ENCODE measurements around the gene TMEM184A. TPM values are rescaled to one million over a fixed set of nuclear protein-coding genes. Genes with fewer than 3 reads are reported as not detected.

The TMEM184A gene
- total and polyA plus RNA-seq, 2 of the 8 experiments (the other 6 are each of a cell fraction or from before 2014, with no cell fraction given), result 1.8 to 2.1 TPM

DNA sequence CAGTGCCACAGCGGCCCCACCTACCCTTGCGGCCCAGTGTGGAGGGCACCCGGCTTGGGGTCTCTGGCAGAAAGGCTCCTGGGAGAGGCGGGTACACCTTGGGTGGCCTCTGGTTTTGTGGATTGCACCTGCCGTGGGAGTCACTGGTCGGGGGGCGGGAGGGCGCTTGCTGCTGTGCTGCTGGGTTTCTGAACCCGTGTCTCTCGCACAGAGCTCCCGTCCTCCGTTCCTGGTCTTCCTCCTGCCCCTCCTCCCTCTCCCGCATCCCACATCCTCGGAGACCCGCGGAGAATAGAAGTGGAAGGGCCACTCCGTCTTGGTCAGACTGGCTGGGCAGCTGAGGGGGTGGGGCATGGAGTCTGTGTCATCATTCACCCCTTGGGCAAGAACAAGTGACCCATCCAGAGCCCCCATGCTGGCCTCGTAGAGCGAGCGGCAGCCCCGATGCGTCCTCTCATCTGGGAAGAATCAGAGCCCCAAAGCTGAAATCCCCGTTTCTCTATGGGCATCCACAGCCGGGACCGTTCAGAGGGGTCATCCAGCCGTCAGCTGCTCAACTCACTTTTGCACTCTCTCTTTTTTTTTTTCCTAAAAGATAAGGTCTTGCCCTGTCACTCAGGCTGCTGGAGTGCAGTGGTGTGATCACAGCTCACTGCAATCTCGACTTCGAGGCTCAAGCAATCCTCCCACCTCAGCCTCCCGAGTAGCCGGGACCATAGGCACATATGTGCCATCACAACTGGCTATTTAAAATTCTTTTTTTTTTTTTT is 21.5 kb downstream of the TMEM184A start:
- Histone ChIP-seq H4K8ac (ENCODE audit: extremely low read depth, insufficient read depth, low read length) (peak overlapping the region; percentile 44; the same call in 1 of the 2 replicates), H2BK5ac (ENCODE audit: low read depth, low read length) (no peak overlapping the region), H3K4me3 (ENCODE audit: extremely low read depth in 1 of 4, insufficient read depth in 2 of 4, low read depth in 3 of 4, low read length in 4 of 4) (no peak overlapping the region), H2AFZ (ENCODE audit: low read length) (no peak overlapping the region), H3K36me3 (ENCODE audit: control insufficient read depth in 2 of 4, insufficient read depth in 4 of 4, low read length in 3 of 4) (peaks cover 0 to 3% (median 0%) of the 10 kb centered on the region in 4 experiments; a peak in 1 of 8 replicates), H3K9ac (replicated peaks in 1 of 4; ENCODE audit: extremely low read depth in 1 of 4, low read depth in 3 of 4, low read length in 3 of 4) (no peak overlapping the region), H3K4me1 (replicated peaks in 1 of 4; ENCODE audit: control insufficient read depth in 3 of 4, insufficient read depth in 4 of 4, low read length in 3 of 4) (peaks cover 13 to 45% (median 32%) of the 10 kb centered on the region in 4 experiments), H2AK5ac (ENCODE audit: low read depth, low read length) (no peak overlapping the region), H3K27ac (ENCODE audit: low read depth, low read length) (no peak overlapping the region), H4K91ac (replicated peaks; ENCODE audit: insufficient read length, low read length) (no peak overlapping the region), H2BK12ac (ENCODE audit: low read depth, low read length) (no peak overlapping the region), H2BK20ac (ENCODE audit: low read length) (no peak overlapping the region), H3K27me3 (replicated peaks in 1 of 4; ENCODE audit: control insufficient read depth in 3 of 4, extremely low read depth in 1 of 4, insufficient read depth in 3 of 4, low read length in 3 of 4) (no peaks in the 10 kb centered on the region; a peak in 2 of 7 replicates), H3K14ac (ENCODE audit: insufficient read length) (no peak overlapping the region), H2BK15ac (ENCODE audit: low read length) (no peak overlapping the region), H3K18ac (ENCODE audit: extremely low read depth, low read length) (no peak overlapping the region), H2BK120ac (replicated peaks; ENCODE audit: low read depth, low read length) (no peak overlapping the region), H3K23ac (ENCODE audit: insufficient read length) (no peak overlapping the region), H3K56ac (replicated peaks; ENCODE audit: insufficient read length, low read depth, low read length) (no peak overlapping the region), H4K20me1 (replicated peaks in 1 of 2; ENCODE audit: control insufficient read depth in 1 of 2, insufficient read depth in 2 of 2, low read length in 2 of 2) (peaks cover 15 to 22% of the 10 kb centered on the region in 2 experiments), H3K79me1 (ENCODE audit: low read depth, low read length) (peaks cover 23% of the 10 kb centered on the region), H3K79me2 (ENCODE audit: control insufficient read depth in 1 of 2, insufficient read depth in 2 of 2, low read length in 2 of 2) (peaks cover 0 to 71% of the 10 kb centered on the region in 2 experiments; a peak in 3 of 4 replicates), H3K4ac (replicated peaks; ENCODE audit: insufficient read length, low read depth, low read length) (no peak overlapping the region), H3K23me2 (ENCODE audit: low read depth, low read length) (peaks cover 6% of the 10 kb centered on the region; the same call in 1 of the 2 replicates), H3K9me3 (ENCODE audit: insufficient read depth in 2 of 2, low read depth in 1 of 2, low read length in 1 of 2) (no peaks in the 10 kb centered on the region), H4K5ac (ENCODE audit: insufficient read length, low read depth, low read length) (no peak overlapping the region), H3K4me2 (ENCODE audit: insufficient read depth in 1 of 2, low read depth in 2 of 2, low read length in 2 of 2) (no peak overlapping the region)
- CTCF ChIA-PET (ENCODE audit: partially characterized antibody), result interaction anchor here (1.0 to 3.7 kb wide), 5 partner anchors 9 to 29 kb away, joined by 3 to 18 read pairs (median 7); partner anchors contain the start of genes INTS1 and TMEM184A
- no peak for FAIRE-seq
- POLR2A ChIA-PET (ENCODE audit: partially characterized antibody), result interaction anchor here (0.7 to 4.9 kb wide), 7 partner anchors 10 to 44 kb away, joined by 3 to 26 read pairs (median 4); no protein-coding TSS in a partner anchor
- DNase-seq (ENCODE audit: low read depth in 1 of 2, low spot score in 2 of 2), result no peak
- 80% methylated on average over 30 of the region's 30 CpGs; no CpG with 5 or more reads in 1 of the 2 experiments for WGBS, 2 experiments (ENCODE audit: extremely low coverage in 1 of 2, insufficient coverage in 1 of 2, insufficient read length in 1 of 2, insufficient replicate concordance in 2 of 2, low coverage in 1 of 2, low lambda C conversion rate in 2 of 2, missing lambda C conversion rate in 1 of 2)
- TF ChIP-seq EZH2 (IDR thresholded peaks at IDR 0.05; ENCODE audit: low read depth, low read length, severe bottlenecking), result no peak
- TF ChIP-seq CEBPB (IDR thresholded peaks at IDR 0.05; ENCODE audit: low read depth, low read length), result no peak
- no peak for TF ChIP-seq POLR2AphosphoS5 (IDR thresholded peaks at IDR 0.05; ENCODE audit: low read depth, low read length)
- TF ChIP-seq SRF (IDR thresholded peaks at IDR 0.05; ENCODE audit: low read depth, low read length), result no peak
- no peak for TF ChIP-seq POU5F1 (IDR thresholded peaks at IDR 0.05; ENCODE audit: low read depth, low read length)
- TF ChIP-seq SUZ12 (IDR thresholded peaks at IDR 0.05; ENCODE audit: low read length), result no peak
- no peak for TF ChIP-seq E2F6 (IDR thresholded peaks at IDR 0.05)
- no peak for TF ChIP-seq BRCA1 (IDR thresholded peaks at IDR 0.05; ENCODE audit: low read depth, low read length)
- no peak for TF ChIP-seq CBX5 (IDR thresholded peaks at IDR 0.05; ENCODE audit: low read depth, low read length)
- TF ChIP-seq SP2 (IDR thresholded peaks at IDR 0.05; ENCODE audit: low read length), result no peak
- no peak for TF ChIP-seq RFX5 (IDR thresholded peaks at IDR 0.05; ENCODE audit: borderline replicate concordance, low read depth, low read length)
- TF ChIP-seq SAP30 (IDR thresholded peaks at IDR 0.05; ENCODE audit: insufficient read depth, insufficient replicate concordance, low read length), result no peak
